DMS53 treated with DMSO at 0.1 percent for 48 hours (cell line): ENCODE data around the gene SSUH2.
"Not testable (repeated sequence)": the region's sequence is repeated elsewhere in the genome, so short reads cannot be mapped to it uniquely, and the experiment has no call there.

Experiments used
- DNase-seq: peaks from one replicate; lab custom pipeline; 2025; ENCODE audit not compliant: unreplicated experiment; lab: John Stamatoyannopoulos, UW

SSUH2 gene

GRCh38 chr3:8584661-8585060, 59.9 kb downstream of the SSUH2 start:
- DNase-seq: no peak

DNA sequence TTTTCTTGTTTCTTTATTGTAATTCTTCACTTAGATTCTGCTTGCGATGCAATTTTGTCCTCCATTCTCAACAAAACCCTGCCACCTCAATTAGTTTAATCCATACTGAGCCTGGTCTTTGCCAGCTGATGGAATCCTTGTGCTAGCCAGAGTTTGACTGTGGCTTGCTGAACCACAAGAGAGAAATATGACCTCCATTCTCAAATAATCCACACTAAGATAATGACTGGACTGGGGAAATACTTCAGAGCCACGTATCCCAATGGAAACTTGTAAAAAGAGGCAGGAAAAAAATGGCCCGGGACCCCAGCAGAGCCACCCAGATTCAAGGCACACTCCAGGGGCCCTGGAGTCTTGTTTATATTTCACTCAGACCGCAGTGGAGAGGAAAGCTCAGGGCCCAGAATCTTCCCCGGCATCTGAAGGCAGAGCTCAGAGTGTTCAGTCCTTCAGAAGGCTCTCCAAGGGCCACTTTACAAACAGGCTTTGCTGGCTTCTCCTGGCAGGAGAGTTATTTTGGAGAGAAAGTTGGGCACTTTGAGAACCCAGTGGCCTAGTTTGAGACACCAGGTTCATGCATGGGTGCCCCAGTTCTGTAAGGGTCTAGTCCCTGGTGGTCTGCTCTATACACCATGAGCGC, 62.7 kb downstream of the SSUH2 start:
- no peak for DNase-seq

DNA sequence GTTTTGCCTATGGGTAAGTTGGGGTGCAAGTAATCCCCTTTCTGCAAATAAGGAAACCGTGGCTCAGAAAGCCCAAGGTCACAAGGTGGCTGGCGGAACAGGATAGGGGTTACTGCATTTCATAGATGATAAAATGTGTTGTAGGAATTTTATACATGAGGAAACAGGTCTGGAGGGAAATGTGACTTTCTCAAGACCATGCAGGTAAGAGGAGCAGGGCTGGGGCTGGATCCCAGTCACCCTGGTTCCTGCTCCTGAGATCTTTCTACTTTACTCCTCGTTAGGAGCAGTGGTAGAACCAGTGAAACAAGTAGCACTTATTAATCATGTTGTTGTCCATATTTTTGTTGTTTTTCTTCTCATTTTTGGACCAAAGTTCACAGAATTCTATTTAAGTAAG, 63.2 kb downstream of the SSUH2 start:
- DNase-seq: no peak

DNA sequence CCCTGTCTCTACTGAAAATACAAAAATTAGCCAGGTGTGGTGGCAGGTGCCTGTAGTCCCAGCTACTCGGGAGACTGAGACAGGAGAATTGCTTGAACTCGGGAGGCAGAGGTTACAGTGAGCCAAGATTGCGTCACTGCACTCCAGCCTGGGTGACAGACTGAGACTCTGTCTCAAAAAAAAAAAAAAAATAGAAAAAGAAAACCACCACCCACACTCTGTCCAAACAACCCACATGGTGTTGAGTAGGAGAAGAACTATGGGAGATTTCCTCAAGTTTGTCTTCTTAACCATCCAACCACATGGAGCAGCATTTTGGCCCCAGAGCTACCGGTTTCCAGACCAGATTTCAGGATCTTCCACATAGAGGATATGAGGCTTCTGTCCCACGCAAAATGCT, 64.2 kb downstream of the SSUH2 start:
- not testable (repeated sequence) for DNase-seq

DNA sequence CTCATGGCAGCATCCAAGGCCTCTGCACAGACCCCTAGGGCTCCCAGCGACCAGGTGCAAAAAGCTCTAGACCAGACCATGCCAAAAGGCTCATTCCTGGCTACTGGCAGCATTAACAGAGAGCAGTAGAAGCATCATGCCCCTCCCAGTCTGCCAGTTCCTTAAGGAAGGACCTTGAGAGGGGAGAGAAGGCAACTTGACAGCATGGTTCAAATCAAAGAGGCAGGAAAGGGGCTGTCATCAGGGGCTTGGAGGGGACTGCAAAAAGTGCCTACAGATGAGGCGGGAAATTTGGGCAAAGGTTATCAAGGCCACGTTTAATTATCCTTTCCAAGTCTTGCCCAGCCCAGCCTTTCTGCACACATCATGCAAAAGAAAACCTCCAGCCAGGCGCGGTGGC, 64.7 kb downstream of the SSUH2 start:
- no peak for DNase-seq

- no peak for DNase-seq
Measured at GRCh38 chr3:8579096-8579495, 65.5 kb downstream of the SSUH2 start.

DNA sequence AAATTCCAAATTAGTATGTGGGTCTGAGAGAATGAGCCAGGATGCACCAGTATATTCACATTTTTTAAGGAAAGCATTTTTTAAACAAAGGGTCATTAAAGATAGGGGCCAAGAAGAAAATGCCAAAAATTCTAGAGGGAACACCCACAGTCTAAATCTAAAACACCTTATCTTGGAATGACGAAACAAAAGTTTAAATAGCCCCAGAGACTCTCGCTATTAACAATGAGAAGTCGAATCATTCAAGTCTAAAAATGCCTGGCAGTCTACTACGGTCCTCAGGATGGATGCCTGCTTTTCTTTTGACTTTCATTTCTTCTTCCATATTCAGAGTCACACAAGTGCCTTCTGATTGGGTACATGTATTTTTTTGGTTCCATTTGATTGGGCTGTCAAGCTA, 66.3 kb downstream of the SSUH2 start:
- no peak for DNase-seq

DNA sequence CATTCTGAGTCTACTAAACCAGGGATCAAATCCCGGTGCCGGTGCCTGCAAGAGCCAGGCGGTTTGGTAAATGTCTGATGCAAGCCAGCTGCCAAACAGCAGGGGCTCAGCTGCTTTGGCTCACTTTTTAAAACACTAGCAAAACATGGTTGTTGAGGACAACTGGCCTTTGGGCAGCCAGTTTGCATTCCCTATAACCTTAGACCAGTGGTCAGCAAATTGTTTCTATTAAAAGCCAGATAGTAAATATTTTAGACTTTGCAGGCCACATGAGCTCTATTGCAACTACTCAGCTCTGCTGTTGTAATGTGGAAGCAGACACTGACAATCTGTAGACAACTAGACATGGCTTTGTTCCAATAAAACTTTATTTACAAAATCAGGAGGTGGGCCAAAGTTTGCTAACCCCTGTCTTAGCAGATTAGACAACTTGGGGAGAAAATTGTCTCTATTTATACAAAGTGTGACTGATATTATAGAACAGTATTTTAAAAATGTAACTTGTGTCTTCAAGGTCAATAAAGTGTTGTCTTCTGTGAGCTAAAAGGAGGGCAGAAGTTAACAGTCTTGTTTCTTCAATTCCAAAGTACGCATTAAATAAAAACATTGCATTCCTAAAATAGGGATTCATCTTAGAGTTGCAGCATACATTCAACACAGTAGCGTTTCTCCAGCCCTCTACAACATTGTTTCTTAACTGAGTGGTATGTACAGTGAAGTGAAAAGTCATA, 67.6 kb downstream of the SSUH2 start:
- DNase-seq: no peak

- no peak for DNase-seq
Measured at GRCh38 chr3:8576436-8576835, 68.2 kb downstream of the SSUH2 start.

- DNase-seq: no peak
Measured at GRCh38 chr3:8575364-8576104, 69.1 kb downstream of the SSUH2 start.

DNA sequence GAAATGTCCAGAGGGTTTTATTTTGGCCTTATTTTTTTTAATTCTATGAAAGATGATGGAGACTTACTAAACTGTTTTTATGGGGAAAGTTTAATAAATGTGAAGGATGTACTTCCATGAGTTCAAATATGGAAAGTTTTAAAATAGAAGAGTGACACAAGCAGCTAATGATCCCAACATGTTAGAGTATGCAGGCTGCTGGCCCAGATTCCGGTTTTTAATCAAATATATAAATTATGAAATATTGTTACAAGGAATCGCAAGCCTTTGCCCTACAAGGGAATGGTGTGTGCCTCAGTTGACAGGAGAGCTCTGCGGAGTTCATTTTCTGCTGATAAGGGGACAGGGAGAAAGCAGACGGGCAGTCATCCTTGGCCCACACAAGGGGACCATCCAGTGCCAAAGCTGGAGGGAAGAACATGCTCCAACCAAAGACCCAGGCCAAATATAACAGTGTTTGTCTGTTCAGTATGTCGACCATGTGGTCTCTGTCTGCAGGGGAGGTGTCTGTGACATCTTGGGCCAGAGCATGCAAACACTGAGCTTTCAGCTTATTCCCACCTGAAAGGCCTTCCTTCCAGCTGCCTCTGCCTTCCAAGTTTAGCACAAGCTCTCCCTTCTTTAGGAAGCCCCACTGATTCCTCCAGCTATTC, 69.8 kb downstream of the SSUH2 start:
- no peak for DNase-seq

GRCh38 chr3:8574040-8574669, 70.4 kb downstream of the SSUH2 start:
- no peak for DNase-seq

DNA sequence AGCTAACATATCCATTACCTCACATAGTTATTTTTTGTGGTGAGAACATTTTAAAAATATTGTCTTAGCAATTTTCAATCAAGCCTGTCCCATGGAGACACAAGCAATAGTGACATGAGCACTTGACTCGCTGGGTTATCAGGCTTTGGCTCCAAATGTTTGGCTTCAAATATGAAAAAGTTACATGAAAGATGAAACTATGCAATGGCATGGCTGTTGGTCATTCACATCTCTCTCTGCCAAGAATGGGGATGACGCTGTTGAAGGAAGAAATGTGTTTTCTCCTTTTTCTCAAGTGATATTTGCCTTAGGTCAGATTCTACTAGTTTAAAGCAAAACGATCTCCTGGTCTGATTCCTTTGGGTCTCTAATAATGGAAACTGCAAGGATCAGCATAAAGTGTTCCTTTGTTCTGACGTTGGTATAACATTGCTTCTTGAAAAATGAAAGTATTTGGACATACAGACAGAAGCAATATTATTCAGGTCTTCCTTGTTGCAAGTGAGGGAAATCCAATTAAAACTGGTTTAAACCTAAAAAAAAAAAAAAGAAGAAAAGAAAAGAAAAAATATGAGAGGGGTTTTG, 71.2 kb downstream of the SSUH2 start:
- DNase-seq: no peak

- DNase-seq: no peak
Measured at GRCh38 chr3:8571256-8571655, 73.3 kb downstream of the SSUH2 start.
